ENCODE results near the gene RFTN1.

RFTN1 gene

GRCh38 chr3:16462679-16463078 lies 50.8 kb downstream of the RFTN1 start:
- DNase-seq: no peak

DNA sequence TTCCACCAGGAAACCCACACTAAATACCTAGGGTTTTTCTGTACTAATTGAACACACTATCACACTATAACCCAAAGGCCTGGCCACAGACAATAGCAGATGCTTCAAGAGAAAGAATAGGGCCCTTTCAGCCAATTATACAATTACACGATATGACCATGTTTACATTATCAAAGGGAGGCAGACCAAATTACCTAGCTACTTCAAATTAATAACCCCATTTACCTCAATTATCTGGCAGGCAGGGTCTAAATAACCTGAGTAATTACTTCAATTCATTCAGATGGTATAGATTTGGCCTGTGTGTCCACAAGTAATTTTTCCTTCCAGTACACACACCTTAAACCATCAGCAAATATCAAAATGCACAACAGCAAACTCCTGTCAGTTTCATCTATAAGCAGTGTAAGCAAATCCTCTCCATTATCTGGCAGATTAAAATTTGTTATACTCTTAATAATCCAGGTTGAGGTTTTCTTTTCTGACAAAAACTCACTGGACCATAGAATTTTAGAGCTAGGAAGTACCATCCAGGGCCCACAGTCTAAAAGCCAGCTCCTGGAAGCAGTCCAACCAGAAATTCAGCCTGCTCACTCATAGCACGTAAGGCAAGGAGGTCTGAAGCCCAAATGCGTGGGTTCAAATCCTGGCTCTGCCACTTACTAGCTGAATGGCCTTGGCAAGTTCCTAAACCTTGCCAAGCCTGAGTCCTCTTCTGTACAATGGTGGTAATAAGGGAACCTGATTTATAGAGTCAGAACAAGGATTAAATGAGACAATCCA lies 51.8 kb downstream of the RFTN1 start:
- no peak for DNase-seq

GRCh38 chr3:16460886-16461285 lies 52.6 kb downstream of the RFTN1 start:
- no peak for DNase-seq

DNA sequence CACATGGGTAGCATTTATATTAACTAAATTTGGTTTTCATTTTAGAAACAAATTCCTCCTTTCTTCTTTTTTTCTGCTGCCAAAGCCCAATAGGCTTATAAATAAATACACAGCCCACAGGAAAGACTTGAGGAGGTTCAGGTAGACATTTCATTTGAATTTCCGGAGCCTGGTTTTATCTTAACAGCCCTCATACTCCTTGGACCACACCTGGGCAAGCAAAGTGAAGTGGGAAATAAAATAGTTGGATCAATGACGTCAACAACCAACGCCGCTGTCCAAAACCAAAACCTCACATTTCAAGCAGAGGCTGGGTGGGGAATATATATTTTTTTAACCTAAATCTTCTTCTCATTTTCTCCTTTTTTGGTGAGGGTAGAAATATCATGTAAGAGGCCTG lies 53.2 kb downstream of the RFTN1 start:
- no peak for DNase-seq

DNA sequence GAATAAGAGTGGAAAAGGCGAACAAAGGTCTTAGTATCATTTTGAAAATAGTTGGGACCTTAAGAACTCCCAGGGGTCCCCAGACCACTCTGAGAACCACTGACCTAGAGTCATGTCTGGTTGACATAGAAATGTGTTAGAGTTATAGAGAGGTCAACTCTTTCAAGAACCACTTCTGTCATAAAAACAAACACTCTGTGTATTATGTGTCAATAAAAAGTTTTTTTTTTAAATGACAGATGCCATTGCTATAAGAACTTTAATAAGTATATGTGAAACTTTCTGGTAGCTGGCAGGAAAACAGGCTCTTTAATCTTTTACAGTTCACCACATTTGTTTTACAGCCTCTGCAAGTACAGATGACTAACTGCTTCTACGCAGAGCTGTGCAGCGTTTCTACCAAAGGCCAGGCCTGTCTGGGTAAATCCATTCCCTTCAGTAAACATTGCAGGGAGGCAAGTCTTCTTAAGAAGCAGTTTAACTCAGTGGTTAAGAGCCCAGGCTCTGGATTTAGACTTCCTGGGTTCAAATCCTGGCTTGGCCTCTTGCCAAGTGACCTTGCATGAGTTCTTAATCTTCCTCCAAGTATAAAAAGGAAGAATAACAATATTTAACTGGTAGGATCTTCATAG lies 56.6 kb downstream of the RFTN1 start:
- DNase-seq: no peak

- DNase-seq: no peak
These were observed 57.5 kb downstream of the RFTN1 start for GRCh38 chr3:16455966-16456365.

GRCh38 chr3:16455001-16455400 lies 58.5 kb downstream of the RFTN1 start:
- DNase-seq: no peak

GRCh38 chr3:16452261-16452660 lies 61.2 kb downstream of the RFTN1 start:
- no peak for DNase-seq

DNA sequence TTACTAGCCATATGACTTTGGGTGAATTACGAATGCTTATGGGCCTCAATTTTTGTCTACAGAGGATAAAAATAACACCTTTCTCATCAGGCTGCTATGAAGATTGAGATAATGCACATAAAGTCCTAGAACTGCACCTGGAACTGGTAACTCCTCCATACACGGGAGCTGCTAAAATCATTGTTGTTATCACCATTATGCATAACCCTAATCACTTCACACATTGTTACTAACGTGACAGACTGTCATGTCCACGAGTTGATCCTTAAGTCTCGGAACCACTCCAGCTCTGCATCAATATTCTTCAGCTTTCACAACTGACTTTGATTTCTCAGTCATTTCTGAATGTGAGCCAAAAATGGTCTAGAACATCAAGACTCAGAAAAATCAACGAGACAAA lies 64.1 kb downstream of the RFTN1 start:
- DNase-seq: no peak

- peak; percentile 81 for DNase-seq
These were observed 64.8 kb downstream of the RFTN1 start for GRCh38 chr3:16448639-16449070.

GRCh38 chr3:16447135-16447534 lies 66.4 kb downstream of the RFTN1 start:
- no peak for DNase-seq

- no peak for DNase-seq
These were observed 69.2 kb downstream of the RFTN1 start for GRCh38 chr3:16444344-16444743.

- DNase-seq: no peak
These were observed 70.8 kb downstream of the RFTN1 start for GRCh38 chr3:16442730-16443129.

DNA sequence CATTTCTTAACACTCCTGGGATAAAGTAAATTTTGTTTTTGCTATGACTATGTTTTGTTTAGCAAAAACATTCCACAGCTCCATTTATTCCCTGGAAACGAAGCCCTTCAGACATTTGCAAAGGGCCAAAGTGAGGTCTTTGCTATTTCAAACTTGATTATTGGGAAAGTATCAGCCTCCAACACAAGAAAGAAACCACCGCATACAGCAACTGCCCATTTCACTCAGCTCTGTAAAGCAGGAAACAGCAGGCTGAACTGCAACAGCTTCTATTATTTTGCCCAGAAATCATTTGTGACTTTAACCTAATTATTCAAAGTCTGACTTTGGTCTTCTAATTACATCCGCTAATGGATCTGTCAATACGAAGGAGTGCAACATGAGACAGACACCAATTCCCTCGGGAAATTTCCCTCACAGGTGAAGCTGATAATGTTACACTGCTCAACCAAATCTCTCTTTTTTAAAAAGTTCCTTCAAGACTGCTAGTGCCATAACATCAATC lies 72.1 kb downstream of the RFTN1 start:
- DNase-seq: no peak

DNA sequence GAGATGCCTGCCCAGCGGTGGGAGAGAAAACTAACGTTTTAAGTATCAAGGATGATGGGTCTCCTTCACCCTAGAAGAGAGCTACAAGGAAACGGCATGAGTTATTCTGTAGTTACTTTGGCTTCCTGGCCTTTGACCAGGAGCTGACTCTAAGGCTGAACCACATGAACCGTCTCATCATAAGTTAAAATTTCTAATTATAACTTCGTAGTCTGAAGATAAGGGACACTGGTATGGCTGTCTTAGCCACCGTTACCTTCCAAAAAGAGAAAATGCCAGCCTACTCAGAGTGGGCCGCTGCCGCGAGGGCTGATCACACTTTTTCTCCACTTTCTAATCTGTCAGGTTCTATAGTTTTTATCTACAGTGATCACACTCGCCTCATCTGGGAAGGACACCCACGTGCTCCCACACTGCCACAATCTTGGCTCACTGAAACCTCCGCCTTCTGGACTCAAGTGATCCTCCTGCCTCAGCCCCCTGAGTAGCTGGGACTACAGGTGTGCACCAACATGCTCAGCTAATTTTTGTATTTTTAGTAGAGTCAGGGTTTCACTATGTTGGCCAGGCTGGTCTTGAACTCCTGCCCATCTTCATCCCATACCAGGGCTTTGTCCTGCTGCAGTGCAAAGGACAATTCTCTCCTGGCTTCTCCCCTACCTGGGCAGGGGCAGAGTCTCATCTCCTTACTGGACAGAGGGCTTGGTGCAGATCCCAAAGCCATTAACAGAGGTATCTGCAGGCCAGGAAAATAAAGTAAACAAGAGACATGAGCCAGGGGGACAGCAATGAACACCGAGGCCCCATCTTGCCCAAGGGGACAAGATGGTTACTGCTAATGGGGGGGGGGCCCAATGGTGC lies 73.4 kb downstream of the RFTN1 start:
- DNase-seq: no peak

- DNase-seq: no peak
These were observed 74.2 kb downstream of the RFTN1 start for GRCh38 chr3:16439163-16439847.

GRCh38 chr3:16437640-16438039 lies 75.9 kb downstream of the RFTN1 start:
- no peak for DNase-seq

GRCh38 chr3:16433701-16434151 lies 79.8 kb downstream of the RFTN1 start:
- DNase-seq: no peak

DNA sequence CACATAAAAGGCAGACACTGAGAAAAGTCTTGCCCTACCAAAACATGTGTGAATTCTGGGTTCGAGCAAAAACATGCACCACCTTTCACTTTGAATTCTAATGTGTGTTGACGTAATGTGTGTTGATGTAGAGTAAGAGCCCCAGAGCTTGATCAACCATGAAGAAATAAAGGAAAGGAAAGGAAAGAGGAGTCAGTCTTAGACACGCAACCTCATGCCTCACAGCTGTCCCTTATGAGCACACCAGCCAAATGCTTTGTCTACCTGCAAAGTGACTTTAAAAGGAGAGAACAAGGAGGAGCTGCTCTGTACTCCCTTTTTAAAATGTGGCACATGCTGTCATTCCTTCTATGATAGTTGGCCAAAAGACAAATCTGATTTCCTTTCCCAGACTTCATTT lies 80.8 kb downstream of the RFTN1 start:
- DNase-seq: no peak

DNA sequence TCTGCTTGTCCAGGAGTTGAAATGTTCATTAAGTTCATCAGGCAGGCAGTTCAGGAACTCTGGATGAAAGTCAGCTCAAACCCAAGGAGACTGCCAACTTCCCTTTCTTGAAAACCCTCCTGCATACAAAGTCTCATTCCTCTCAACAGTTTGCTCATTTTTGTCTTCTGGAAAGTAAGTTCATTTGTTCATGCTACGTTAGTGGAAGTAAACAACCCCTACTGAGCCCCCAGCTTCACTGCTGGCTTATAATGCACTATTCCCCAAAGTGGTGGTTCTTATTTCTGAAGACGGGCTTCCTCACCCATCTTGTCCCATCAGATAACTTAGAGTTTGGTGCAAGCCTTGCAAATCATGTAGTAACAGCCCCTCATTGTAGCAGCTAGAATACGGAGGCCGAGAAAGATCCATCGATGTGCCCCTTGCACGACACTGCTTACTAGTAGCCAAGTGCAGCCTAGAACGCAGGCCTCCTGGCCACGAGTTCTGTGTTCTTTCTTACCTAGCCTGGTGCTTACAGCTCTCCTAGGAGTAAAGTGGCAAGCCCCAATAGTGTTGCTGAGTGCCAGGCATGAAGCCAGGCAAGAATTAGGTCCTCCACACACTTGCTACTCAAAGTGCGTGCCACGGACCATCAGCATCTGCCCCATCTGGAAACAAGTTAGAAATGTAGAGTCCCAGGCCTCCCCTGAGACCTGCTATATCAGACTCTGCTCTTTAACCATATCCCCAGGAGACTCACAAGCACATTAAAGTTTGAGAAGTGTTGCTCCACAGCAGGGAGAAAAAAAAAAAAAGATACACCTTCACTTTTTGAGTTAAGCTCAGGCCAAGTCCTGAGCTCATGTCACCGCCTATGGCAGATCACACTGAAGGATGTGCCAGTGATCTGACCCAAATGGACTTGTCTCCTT lies 82.5 kb downstream of the RFTN1 start:
- no peak for DNase-seq

- no peak for DNase-seq
These were observed 84.4 kb downstream of the RFTN1 start for GRCh38 chr3:16429086-16429485.

DNA sequence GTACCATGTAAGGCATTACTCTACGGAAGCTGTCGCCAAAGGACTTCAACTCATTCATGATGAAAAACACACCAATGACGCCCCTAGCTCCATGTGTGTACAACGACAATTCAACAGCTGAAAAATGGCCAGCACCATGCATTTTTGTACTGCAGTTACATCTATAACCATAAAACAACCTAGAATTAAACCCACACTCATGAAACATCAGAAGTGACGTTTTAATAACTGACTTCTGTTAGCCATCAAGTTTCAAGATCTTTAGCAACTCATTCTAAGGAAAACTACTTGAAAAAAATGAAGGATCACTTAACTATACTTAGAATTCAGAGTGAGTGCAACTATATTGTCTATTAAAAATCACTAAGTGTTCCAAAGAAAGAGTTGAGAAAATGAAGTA lies 84.9 kb downstream of the RFTN1 start:
- no peak for DNase-seq
